SW480 (cell line): ENCODE measurements around the gene NUP107.
"Not testable (repeated sequence)": the region's sequence is repeated elsewhere in the genome, so short reads cannot be mapped to it uniquely, and the experiment has no call there.

Source experiments
- DNase-seq: peaks from one replicate; pipeline ENCODE4 v3.0.0-alpha.2; 2016; ENCODE audit warnings: low spot score

The NUP107 gene

GRCh38 chr12:68686595-68687521 is at the start of gene NUP107:
Gene NUP107 (plus strand): TSS chr12:68686978. CDS start chr12:68687066, 88 bp downstream.
- DNase-seq, result peak; percentile 98

GRCh38 chr12:68637439-68637838 is 49.3 kb upstream of the NUP107 start:
- DNase-seq, result not testable (repeated sequence)

GRCh38 chr12:68638171-68638570 is 48.6 kb upstream of the NUP107 start:
- no peak for DNase-seq

DNA sequence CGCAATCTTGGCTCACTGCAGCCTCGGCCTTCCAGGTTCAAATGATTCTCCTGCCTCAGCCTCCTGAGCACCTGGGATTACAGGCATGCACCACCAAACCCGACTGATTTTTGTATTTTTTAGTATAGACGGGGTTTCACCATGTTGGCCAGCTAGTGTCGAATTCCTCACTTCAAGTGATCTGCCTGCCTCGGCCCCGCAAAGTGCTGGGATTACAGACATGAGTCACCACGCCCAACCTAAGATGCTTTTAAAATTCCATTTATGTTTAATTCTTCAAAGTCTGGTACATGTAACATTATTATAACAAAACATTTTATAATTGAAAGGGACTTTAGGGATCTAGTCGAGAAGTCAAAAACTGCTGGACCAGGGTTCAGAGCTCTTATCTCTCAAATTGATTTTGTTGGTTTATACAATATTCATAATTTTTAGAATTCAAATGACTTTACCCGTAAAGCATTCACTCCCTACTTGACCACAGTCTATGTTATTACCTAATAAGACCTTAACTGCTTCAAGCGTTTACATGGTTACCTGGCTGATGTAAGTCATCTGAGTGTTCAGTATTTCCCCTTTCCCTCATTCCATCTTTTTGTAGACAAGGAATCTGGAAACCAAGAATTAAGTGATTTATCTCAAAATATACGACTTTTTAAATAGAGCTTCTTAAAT is 47.9 kb upstream of the NUP107 start:
- DNase-seq, result no peak

DNA sequence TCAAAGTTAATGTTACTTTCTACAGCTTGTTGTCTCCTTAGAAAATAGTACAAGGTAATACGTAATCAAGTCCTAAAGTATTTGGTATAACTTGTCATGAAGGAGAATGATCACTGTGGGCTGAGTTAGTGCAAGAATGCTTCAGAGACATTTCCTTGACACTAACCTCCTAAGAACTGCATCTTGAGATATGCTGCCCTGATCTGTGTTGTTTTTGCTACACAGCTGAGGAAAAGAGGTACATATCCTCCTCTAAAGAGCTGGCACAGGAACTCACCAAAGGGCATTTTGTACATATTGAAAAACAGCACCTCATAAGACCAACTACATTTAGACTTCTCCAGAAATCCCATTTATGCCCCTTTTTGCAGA is 47.4 kb upstream of the NUP107 start:
- DNase-seq, result no peak

DNA sequence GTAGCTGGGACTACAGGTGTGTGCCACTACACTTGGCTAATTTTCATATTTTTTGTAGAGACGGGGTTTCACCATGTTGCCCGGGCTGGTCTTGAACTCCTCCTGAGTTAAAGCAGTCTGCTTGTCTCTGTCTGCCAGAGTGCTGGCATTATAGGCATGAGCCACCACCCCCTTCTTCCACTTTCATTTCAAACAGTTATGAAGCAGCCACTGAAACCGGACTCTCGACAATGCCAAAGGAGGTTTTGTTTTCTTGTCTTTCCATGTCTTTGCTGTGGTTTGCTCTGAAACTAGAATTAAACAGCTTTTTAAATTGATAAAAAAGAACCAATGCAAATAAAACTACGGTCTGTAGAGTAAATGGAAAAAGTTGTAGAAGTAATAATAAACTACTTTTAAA is 45.6 kb upstream of the NUP107 start:
- DNase-seq, result no peak

- DNase-seq, result no peak
Measured at GRCh38 chr12:68646484-68646883, 40.3 kb upstream of the NUP107 start.

DNA sequence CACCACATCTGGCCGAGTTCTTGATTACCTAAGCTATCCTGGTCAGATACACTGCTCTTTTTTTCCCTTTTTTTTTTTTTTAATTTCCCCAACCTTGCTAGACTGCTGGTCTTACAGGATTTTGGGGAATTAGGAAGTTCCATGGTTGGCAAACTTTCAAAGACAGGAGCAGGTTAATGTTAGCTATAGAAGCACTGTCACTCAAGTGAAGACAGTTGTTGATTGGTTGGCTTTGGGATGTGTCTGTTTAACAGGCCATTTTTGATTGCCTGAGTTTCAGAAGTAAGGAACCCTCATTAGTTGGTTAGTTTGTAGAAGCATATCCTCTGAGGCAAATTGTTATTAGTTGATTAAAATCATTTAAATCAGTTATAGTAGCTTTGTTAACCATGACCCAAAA is 39.3 kb upstream of the NUP107 start:
- DNase-seq, result no peak

GRCh38 chr12:68648179-68648578 is 38.6 kb upstream of the NUP107 start:
- DNase-seq, result no peak

DNA sequence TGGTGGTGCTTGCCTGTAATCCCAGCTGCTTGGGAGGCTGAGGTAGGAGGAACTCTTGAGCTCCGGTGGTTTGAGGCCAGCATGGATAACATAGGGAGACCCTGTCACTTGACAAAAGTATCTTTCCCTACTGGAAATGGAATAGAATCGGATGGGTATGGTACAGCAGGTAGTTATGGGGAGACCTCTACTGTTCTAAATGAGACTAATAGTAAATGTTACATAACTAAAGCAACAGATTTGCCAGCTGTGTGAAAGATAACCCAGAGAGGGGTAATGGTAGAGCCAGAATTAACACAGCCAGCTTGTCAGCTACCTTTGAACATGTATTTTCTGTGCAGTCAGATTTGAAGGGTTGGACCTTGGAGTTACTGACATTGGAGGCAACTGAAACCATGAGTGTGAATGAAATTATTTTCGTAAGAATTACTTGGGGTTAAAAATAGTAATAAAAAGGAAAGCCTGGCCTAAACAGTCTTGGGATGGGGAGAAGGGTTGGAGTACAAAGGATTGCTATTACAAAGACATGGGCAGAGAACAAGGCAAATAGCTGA is 21.7 kb upstream of the NUP107 start:
- peak; percentile 2 for DNase-seq

DNA sequence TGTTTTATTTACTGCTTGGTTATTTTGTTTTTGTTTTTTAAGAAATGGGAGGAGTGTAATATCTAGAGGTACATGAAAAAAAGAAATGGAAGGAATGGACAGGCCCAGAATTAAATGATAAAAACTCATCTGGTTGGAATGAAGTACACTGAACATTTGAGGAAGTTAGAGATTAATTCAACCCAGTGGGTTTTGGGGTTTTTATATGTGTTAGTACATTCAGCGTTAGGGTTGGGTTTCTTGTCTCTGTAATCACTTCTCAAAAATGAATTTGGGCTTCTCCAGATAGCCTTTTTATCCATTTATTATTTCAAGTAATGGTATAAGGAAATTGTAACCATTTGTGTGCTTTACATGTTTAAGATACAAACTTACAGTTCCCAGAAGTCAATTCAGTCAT is 19.5 kb upstream of the NUP107 start:
- no peak for DNase-seq

DNA sequence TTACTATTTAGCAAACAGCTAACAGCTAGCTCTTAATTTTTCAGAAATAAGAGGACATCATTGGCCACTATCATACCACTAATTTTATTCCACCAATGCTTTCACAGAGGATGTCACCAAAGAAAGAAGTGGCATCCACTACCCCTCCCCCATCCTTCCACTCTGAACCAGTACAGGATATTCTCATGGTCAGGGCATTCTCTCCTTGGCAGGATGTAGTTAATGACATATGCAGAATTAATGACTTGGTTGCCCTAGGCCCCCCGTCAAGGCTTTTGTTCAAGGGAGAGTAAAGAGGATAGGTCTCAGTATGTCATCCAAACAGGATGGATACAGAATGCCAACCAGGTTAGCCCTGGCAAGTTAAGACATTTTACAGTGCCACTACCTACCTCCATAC is 18.9 kb upstream of the NUP107 start:
- DNase-seq, result no peak

GRCh38 chr12:68671179-68671578 is 15.6 kb upstream of the NUP107 start:
- no peak for DNase-seq

DNA sequence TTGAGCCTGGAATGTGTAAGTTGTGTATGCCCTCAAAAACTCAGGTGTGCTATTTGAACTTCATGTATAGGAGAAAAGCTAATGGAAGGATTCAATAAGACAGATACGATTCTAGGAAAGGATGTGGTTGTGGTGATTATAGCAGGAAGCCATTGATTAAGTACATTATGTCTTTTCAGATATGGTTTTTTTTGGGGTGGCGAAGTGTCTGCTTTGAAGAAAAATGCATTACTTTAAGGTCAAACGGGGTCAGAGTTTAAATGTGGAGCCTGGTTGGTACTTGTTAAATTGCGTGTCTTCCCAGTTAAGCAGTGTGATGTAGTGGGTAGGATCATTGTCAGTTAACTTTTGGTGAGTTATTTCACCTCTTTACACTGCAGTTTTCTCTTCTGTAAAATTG is 13.0 kb upstream of the NUP107 start:
- no peak for DNase-seq

DNA sequence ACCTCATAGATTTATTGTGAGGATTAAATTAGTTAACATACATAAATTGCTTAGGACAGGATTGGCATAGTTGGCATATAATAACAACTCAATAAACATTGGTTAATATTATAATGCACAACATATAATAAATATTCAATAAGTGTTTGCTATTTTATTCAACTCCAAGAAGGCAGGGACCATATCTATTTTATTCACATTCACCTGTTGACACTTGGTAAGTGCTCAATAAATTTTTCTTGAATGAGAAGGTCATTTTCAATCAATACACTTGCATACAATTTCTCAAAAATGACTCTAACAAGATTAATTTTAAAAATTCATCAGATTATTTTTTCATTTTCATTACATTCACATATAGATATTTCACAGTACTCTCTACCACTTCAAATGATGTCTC is 12.4 kb upstream of the NUP107 start:
- DNase-seq, result no peak

DNA sequence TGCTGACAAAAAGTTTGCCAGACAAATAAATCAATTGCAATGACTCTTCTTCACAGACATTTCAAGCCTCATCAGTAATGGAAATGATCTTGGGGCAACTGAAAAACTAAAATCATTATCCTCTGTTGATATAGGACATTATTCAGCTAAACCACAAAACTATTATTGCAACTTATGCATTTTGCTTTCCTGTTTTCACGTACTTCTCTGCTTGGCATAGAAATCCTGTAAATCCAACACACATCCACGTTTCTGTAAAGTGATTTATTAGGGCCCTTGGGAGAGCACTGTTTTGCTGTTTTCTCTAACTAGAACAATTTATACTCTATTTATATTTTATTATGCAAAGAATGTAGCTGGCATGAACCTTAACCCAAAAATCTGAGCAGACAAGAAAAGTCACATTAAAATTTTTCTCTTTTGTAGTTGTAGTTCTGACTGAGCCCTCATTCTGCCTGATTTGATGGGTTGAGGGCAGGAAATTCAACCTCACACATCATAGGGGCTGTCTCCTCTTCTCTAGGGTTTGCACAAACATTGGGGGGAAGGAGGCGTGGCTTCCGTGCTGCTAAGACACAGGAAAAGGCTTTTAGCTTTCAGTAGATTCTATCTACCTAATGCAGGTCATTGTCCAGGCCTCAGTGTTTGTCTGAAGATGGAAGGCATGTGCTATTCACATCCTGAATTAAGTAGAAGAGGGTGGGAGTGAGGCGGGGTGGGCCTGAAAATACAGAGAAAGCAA is 11.5 kb upstream of the NUP107 start:
- DNase-seq, result no peak

DNA sequence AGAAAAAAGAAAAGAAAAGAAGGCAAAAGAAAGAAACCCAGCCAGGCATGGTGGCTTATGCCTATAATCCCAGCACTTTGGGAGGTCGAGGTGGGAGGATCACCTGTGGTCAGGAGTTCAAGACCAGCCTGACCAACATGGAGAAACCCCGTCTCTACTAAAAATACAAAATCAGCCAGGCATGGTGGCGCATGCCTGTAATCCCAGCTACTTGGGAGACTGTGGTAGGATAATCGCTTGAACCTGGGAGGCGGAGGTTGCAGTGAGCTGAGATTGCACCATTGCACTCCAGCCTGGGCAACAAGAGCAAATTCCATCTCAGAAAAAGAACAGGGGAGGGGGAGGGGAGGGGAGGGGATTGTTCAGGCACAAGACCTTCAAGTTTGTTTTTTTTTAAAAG is 9.9 kb upstream of the NUP107 start:
- DNase-seq, result not testable (repeated sequence)

GRCh38 chr12:68686262-68686594 is 550 bp upstream of the NUP107 start:
- DNase-seq, result peak; percentile 3

GRCh38 chr12:68695454-68695853 is 8.7 kb downstream of the NUP107 start:
- DNase-seq, result no peak

DNA sequence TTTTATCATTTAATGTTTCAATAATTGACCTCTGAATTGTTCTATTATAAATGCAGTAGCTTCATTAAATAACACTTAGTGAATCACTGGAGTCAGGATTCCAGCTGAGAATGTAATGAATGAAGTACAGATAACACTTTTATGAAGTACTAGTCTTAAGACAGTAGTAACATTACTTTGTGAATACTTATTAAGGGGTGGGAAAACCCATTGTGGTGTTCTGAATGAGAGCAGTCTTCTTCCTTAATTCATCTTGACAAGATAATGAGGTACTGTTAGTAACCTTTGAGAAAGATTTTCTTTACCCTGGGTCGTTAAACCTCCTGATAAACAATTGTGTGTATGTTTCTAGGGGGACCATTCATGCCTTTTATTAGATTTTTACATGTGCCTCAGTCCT is 12.7 kb downstream of the NUP107 start:
- no peak for DNase-seq

DNA sequence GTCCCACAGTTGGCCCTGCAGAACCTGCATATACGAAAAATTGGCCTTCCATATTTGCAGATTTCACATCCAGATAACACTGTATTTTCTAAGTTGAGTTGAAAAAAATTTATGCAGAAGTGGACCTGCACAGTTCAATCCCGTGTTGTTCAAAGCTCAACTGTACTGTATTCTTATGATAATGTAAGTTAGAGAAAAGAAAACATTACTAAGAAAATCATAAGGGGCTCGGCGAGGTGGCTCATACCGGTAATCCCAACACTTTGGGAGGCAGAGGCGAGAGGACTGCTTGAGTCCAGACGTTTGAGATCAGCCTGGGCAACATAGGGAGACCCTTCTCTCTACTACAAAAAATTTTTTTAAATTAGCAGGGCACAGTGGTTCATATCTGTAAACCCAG is 41.0 kb downstream of the NUP107 start:
- no peak for DNase-seq

- no peak for DNase-seq
Measured at GRCh38 chr12:68733661-68734071, 46.9 kb downstream of the NUP107 start.

DNA sequence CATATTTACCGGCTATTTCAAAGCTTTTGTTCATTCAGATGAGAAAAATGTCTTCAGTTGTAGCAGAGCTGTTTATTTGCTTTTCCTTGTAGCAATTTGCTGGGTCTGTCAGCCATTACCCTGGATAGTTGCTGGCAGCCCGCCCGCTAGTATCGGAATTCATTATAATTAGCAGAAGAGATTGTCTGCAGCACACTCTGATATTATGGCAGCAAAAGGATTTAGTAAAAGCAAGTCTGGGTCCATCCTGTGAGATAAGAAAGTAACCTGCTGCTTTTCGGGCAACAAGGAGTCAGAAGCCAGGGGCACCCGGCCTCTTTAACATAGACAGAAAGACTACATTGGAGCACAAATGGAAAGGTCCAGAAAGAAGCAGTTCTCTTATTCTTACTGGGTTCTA is 53.1 kb downstream of the NUP107 start:
- no peak for DNase-seq
